Stimulated activated CD8-positive, alpha-beta memory T cell treated with anti-CD3 and anti-CD28 coated beads, Interleukin-15, amount 100 ng/mL, for 24 hours (primary cell): ENCODE data around the gene VASH2.
"Not testable (repeated sequence)": the region's sequence is repeated elsewhere in the genome, so short reads cannot be mapped to it uniquely, and the experiment has no call there.

Experiments
- DNase-seq: peaks from one replicate; pipeline ENCODE4 v3.0.0-alpha.2; 2020; ENCODE audit warnings: low read depth

VASH2 gene

GRCh38 chr1:212950243-212951125, at the start of gene VASH2:
Gene VASH2, plus strand, starts transcription at chr1:212950541. Its CDS starts 1,002 bp downstream, at chr1:212951543.
- peak; percentile 12 for DNase-seq

GRCh38 chr1:212901290-212901689, 49.1 kb upstream of the VASH2 start:
- DNase-seq, result no peak

DNA sequence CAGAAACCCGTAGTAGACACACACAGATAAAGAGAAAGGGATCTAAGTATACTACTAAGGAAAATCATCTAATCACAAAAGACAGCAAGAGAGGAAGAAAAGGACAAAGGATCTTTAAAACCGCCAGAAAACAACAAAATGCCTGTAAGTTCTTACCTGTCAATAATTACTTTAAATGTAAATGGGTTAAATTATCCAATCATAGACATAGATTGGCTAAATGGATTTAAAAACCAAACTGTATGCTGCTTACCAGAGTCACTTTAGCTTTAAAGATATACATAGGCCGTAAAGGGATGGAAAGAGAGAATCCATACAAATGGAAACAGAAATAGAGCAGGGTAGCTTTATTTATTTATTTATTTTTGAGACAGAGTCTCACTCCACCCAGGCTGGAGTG, 48.3 kb upstream of the VASH2 start:
- DNase-seq, result no peak

DNA sequence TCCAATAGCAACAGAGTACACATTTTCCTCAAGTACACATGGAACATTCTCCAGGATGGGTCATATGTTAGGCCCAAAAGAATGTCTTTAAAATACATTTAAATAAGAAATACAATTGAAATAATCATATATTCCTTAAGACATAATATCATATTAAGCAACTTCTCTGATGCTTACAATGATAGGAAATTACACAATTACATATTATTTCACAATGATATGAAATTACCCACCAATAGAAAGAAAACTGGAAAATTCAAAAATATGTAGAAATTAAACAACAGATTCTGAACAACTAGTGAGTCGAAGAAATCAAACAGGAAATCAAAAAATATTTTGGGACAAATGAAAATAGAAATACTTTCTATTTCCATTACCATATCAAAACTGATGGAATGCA, 46.7 kb upstream of the VASH2 start:
- DNase-seq, result no peak

GRCh38 chr1:212908071-212908470, 42.3 kb upstream of the VASH2 start:
- not testable (repeated sequence) for DNase-seq

DNA sequence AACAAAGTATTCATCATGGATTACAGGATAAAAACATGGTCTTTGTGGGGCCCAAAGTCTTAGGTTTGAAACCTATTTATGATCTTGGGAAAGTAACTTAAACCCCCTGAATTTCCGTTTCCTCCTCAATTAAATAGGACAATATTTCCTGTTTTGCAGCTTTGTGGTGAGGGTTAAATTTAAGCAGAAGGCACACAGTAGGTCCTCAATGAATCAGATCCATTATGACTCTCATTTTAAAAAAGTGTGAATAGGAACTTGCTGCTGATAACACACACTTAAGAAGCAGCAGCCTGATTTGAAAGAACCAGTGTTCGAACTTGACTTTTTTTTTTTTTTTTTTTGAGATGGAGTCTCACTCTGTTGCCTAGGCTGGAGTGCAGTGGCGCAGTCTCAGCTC, 41.4 kb upstream of the VASH2 start:
- no peak for DNase-seq

- no peak for DNase-seq
Measured at GRCh38 chr1:212909652-212910063, 40.7 kb upstream of the VASH2 start.

DNA sequence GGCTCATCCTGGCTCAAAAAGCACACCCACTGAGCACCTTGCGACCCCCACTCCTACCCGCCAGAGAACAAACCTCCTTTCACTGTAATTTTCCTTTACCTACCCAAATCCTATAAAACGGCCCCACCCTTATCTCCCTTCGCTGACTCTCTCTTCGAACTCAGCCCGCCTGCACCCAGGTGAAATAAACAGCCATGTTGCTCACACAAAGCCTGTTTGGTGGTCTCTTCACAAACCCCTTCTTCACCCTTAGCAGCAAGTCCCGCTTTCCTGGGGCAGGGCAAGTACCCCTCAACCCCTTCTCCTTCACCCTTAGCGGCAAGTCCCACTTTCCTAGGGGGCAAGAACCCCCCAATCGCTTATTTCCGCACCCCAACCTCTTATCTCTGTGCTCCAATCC, 40.1 kb upstream of the VASH2 start:
- not testable (repeated sequence) for DNase-seq

- not testable (repeated sequence) for DNase-seq
Measured at GRCh38 chr1:212913638-212914037, 36.7 kb upstream of the VASH2 start.

- DNase-seq, result not testable (repeated sequence)
Measured at GRCh38 chr1:212914110-212914509, 36.2 kb upstream of the VASH2 start.

- no peak for DNase-seq
Measured at GRCh38 chr1:212914789-212915188, 35.6 kb upstream of the VASH2 start.

- DNase-seq, result no peak
Measured at GRCh38 chr1:212915245-212916091, 34.9 kb upstream of the VASH2 start.

DNA sequence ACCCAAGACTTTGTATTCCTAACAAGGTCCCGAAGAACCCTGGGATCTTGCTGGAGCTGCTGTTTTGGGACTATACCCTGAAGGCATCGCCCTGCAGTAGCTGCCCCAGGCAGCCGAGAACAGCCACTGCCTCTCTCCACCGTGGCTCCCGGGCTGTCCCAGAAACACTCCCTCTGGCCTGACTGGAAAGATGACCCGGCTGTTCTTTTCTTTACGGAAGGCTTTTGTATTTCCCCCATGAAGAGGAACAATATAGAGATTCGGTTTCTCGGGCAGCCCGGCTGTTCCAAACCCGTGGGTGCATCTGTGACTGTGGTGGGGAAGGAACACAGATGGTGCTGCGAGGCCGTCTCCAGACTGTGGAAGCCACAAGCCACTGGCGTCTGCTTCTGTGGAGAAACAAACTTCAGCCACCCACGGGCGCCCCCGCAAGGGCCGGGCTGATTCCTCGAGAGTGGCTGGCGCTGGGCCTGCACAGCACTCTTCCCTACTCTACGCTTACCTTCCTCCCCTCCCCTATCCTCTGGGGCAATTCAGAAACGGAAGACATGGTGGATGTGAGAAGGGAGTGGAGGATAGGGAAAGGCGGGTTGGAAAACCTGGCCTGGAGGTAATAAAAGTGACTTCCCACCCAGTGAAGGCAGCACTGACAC, 33.7 kb upstream of the VASH2 start:
- DNase-seq, result no peak

- DNase-seq, result no peak
Measured at GRCh38 chr1:212917134-212917485, 33.2 kb upstream of the VASH2 start.

DNA sequence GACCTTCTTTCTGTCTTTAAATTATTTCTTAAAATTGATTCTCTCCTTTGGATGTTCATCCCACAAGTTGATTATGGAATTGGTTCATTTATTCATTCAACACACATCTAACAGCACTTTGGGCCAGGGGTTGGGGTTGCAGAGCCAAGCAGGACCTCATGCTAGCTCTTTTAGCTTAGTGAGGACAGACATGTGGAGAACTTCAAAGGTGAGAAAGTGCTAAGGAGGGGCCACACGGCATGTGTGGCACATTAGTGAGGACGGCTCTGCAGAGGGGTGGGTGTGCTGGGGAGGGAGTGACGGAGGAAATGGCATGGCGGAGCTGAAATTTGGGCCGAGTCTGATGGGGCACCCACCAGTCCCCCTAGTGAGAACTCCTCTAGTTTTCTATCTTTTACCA, 32.5 kb upstream of the VASH2 start:
- DNase-seq, result no peak

DNA sequence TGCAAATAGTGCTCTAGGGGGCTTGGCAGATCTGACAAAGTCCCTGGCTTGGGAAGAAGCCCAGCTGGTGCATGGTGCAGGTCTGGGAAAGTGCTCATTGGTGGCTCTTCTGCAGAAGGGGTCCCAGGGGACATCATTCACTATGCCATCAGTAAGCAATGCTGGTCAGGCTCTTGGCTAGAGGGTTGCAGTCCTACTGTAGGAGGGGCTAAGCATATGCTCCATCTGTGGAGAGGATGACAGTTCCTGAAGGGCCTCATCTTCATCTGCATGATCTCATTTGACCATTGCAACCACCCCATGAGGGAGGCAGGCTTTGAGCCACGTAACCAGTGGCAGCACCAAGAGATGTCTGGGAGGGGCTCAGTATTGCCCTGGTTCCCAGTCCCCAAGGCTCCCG, 31.5 kb upstream of the VASH2 start:
- DNase-seq, result no peak

GRCh38 chr1:212920246-212920645, 30.1 kb upstream of the VASH2 start:
- no peak for DNase-seq

- no peak for DNase-seq
Measured at GRCh38 chr1:212920896-212921295, 29.4 kb upstream of the VASH2 start.

- no peak for DNase-seq
Measured at GRCh38 chr1:212922016-212922415, 28.3 kb upstream of the VASH2 start.

DNA sequence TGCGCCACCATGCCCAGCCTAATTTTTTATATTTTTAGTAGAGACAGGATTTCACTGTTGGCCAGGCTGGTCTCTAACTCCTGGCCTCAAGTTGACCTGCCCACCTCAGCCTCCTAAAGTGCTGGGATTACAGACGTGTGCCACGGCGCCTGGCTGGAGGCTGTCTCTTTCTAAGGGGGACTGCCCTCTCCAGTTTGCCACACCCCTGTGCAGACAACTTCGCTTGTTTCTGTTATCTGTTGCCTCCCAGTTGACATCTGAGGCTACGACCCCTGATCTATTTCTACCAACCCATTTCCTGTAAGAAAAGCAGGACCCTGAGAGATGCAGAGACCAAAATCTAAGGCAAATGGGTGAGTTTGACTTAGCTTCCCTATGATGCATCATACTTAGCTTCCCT, 24.0 kb upstream of the VASH2 start:
- no peak for DNase-seq

GRCh38 chr1:212928323-212929291, 21.7 kb upstream of the VASH2 start:
- no peak for DNase-seq
